HG03196 (cell line): Measurements from ENCODE around the gene GRM5.
A peak's percentile ranks its signal among the peaks of the same experiment; 100 is the strongest.
"Not testable (repeated sequence)": the region's sequence is repeated elsewhere in the genome, so short reads cannot be mapped to it uniquely, and the experiment has no call there.

Experiments
- ATAC-seq: cut with Tn5 transposase; IDR thresholded peaks from one replicate; pipeline ENCODE4 v1.9.1; 2021; ENCODE audit not compliant: unreplicated experiment

The GRM5 gene

GRCh38 chr11:88843766-88844426, 221.9 kb downstream of the GRM5 start:
- not testable (repeated sequence) for ATAC-seq

- ATAC-seq: not testable (repeated sequence)
Measured at GRCh38 chr11:88838139-88838538, 227.6 kb downstream of the GRM5 start.

- not testable (repeated sequence) for ATAC-seq
Measured at GRCh38 chr11:88835709-88836108, 230.1 kb downstream of the GRM5 start.

- no peak for ATAC-seq
Measured at GRCh38 chr11:88831303-88831890, 234.4 kb downstream of the GRM5 start.

- no peak for ATAC-seq
Measured at GRCh38 chr11:88827018-88827676, 238.6 kb downstream of the GRM5 start.

GRCh38 chr11:88819616-88820015, 246.2 kb downstream of the GRM5 start:
- ATAC-seq: no peak

GRCh38 chr11:88818978-88819377, 246.8 kb downstream of the GRM5 start:
- ATAC-seq: no peak

GRCh38 chr11:88815505-88815904, 250.3 kb downstream of the GRM5 start:
- no peak for ATAC-seq

- ATAC-seq: no peak
Measured at GRCh38 chr11:88814076-88814475, 251.7 kb downstream of the GRM5 start.

GRCh38 chr11:88813233-88813915, 252.4 kb downstream of the GRM5 start:
- peak; percentile 90 for ATAC-seq

GRCh38 chr11:88810420-88811097, 255.2 kb downstream of the GRM5 start:
- no peak for ATAC-seq

- ATAC-seq: no peak
Measured at GRCh38 chr11:88809126-88809525, 256.7 kb downstream of the GRM5 start.

GRCh38 chr11:88807349-88807748, 258.4 kb downstream of the GRM5 start:
- ATAC-seq: no peak

GRCh38 chr11:88806410-88806809, 259.4 kb downstream of the GRM5 start:
- ATAC-seq: no peak

GRCh38 chr11:88801484-88802123, 264.2 kb downstream of the GRM5 start:
- no peak for ATAC-seq

GRCh38 chr11:88799771-88800500, 265.8 kb downstream of the GRM5 start:
- no peak for ATAC-seq

- ATAC-seq: no peak
Measured at GRCh38 chr11:88790182-88790581, 275.6 kb downstream of the GRM5 start.

- no peak for ATAC-seq
Measured at GRCh38 chr11:88779577-88779976, 286.2 kb downstream of the GRM5 start.

- no peak for ATAC-seq
Measured at GRCh38 chr11:88770475-88771079, 295.2 kb downstream of the GRM5 start.

- no peak for ATAC-seq
Measured at GRCh38 chr11:88744140-88744539, 321.6 kb downstream of the GRM5 start.
